GM19463 (cell line): ENCODE data around the gene PDGFD.
A peak's percentile ranks its signal among the peaks of the same experiment; 100 is the strongest.

Experiments used
- ATAC-seq: cut with Tn5 transposase; IDR thresholded peaks from one replicate; pipeline ENCODE4 v1.9.1; 2021; ENCODE audit warnings: mild to moderate bottlenecking, moderate library complexity; ENCODE audit not compliant: unreplicated experiment

PDGFD gene

GRCh38 chr11:104164028-104164520 is at the start of gene PDGFD:
PDGFD (minus strand) TSS chr11:104164147.
- ATAC-seq = peak; percentile 92

GRCh38 chr11:104206936-104207335 is 43.0 kb upstream of the PDGFD start:
- no peak for ATAC-seq

- no peak for ATAC-seq
These were observed 41.9 kb upstream of the PDGFD start for GRCh38 chr11:104205838-104206237.

GRCh38 chr11:104200688-104201087 is 36.7 kb upstream of the PDGFD start:
- no peak for ATAC-seq

GRCh38 chr11:104199053-104199452 is 35.1 kb upstream of the PDGFD start:
- ATAC-seq = no peak

GRCh38 chr11:104198576-104198975 is 34.6 kb upstream of the PDGFD start:
- no peak for ATAC-seq

- no peak for ATAC-seq
These were observed 27.2 kb upstream of the PDGFD start for GRCh38 chr11:104191124-104191523.

GRCh38 chr11:104183593-104183992 is 19.6 kb upstream of the PDGFD start:
- ATAC-seq = no peak

GRCh38 chr11:104175769-104176168 is 11.8 kb upstream of the PDGFD start:
- ATAC-seq = no peak

- no peak for ATAC-seq
These were observed 5.1 kb upstream of the PDGFD start for GRCh38 chr11:104169091-104169490.

- no peak for ATAC-seq
These were observed 1.1 kb upstream of the PDGFD start for GRCh38 chr11:104165014-104165413.

- ATAC-seq = no peak
These were observed 583 bp downstream of the PDGFD start for GRCh38 chr11:104163100-104164027.

GRCh38 chr11:104161751-104162450 is 2.0 kb downstream of the PDGFD start:
- no peak for ATAC-seq

GRCh38 chr11:104159356-104159755 is 4.6 kb downstream of the PDGFD start:
- ATAC-seq = no peak

GRCh38 chr11:104155375-104155774 is 8.6 kb downstream of the PDGFD start:
- ATAC-seq = no peak

- no peak for ATAC-seq
These were observed 9.7 kb downstream of the PDGFD start for GRCh38 chr11:104154296-104154695.

- ATAC-seq = peak; percentile 45
These were observed 10.9 kb downstream of the PDGFD start for GRCh38 chr11:104152941-104153505.

- ATAC-seq = no peak
These were observed 12.3 kb downstream of the PDGFD start for GRCh38 chr11:104151404-104152204.

- no peak for ATAC-seq
These were observed 15.2 kb downstream of the PDGFD start for GRCh38 chr11:104148706-104149105.

- ATAC-seq = no peak
These were observed 15.9 kb downstream of the PDGFD start for GRCh38 chr11:104148074-104148473.

- ATAC-seq = no peak
These were observed 17.0 kb downstream of the PDGFD start for GRCh38 chr11:104146943-104147342.
